ENCODE results near the gene ATP2C1. TPM values are rescaled to one million over a fixed set of nuclear protein-coding genes. Genes with fewer than 3 reads are reported as not detected.
"Not testable (repeated sequence)": the region's sequence is repeated elsewhere in the genome, so short reads cannot be mapped to it uniquely, and the experiment has no call there.

Gene ATP2C1
- total RNA-seq, 1 donor from 2014 or later: 87.4 TPM

- DNase-seq (ENCODE audit: low read depth, low spot score): no peak
Observed at GRCh38 chr3:131036200-131036816, 142.4 kb downstream of the ATP2C1 start.

GRCh38 chr3:131036986-131037385 lies 143.1 kb downstream of the ATP2C1 start:
- no peak for DNase-seq (ENCODE audit: low read depth, low spot score)

GRCh38 chr3:131038326-131038725 lies 144.4 kb downstream of the ATP2C1 start:
- no peak for DNase-seq (ENCODE audit: low read depth, low spot score)

- not testable (repeated sequence) for DNase-seq (ENCODE audit: low read depth, low spot score)
Observed at GRCh38 chr3:131042271-131042985, 148.5 kb downstream of the ATP2C1 start.

- DNase-seq (ENCODE audit: low read depth, low spot score): no peak
Observed at GRCh38 chr3:131047582-131047981, 153.7 kb downstream of the ATP2C1 start.

- no peak for DNase-seq (ENCODE audit: low read depth, low spot score)
Observed at GRCh38 chr3:131048030-131048429, 154.1 kb downstream of the ATP2C1 start.

- DNase-seq (ENCODE audit: low read depth, low spot score): no peak
Observed at GRCh38 chr3:131050001-131050400, 156.1 kb downstream of the ATP2C1 start.

- DNase-seq (ENCODE audit: low read depth, low spot score): no peak
Observed at GRCh38 chr3:131053043-131053859, 159.4 kb downstream of the ATP2C1 start.

Other genes starting within 250 kb of the ATP2C1 start
- gene PIK3R4, start 147.3 kb upstream of the ATP2C1 start, total RNA-seq: 35.4 and 37.7 TPM in 2 replicates
- gene ASTE1, start 132.7 kb downstream of the ATP2C1 start, total RNA-seq: 4.4 and 8.5 TPM in 2 replicates
- gene NEK11, start 132.8 kb downstream of the ATP2C1 start, total RNA-seq: 2.1 and 2.2 TPM in 2 replicates